GM11168 (cell line): ENCODE measurements around the gene DAPP1.

Experiments used
- in situ Hi-C: fragments of 300-500 bp; cut with MboI; formaldehyde crosslinking; loops from one replicate; pipeline ENCODE4 v1.12.0; 2022; ENCODE audit warnings: low sequenced_read_pairs; ENCODE audit not compliant: unreplicated experiment

The DAPP1 gene

GRCh38 chr4:99847362-99847976 is 30.8 kb downstream of the DAPP1 start:
- in situ Hi-C loops, result no loop called here

GRCh38 chr4:99848591-99849001 is 32.0 kb downstream of the DAPP1 start:
- in situ Hi-C loops, result no loop called here

- in situ Hi-C loops, result no loop called here
Observed at GRCh38 chr4:99852199-99852749, 35.6 kb downstream of the DAPP1 start.

DNA sequence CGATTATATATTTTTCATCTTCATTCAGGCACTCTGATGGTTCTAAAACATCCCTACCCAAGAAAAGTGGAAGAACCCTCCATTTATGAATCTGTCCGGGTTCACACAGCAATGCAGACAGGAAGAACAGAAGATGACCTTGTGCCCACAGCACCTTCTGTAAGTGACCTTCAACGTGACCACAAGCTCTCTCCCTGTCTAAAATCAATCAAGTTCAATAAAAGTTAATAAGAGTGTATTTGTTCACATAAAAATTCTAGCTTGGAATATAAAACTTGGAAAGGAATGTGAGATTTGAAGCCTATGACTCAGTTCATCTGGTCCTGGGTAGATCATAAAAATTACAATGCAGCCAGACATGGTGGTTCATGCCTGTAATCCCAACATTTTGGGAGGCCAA is 36.6 kb downstream of the DAPP1 start:
- in situ Hi-C loops, result no loop called here

DNA sequence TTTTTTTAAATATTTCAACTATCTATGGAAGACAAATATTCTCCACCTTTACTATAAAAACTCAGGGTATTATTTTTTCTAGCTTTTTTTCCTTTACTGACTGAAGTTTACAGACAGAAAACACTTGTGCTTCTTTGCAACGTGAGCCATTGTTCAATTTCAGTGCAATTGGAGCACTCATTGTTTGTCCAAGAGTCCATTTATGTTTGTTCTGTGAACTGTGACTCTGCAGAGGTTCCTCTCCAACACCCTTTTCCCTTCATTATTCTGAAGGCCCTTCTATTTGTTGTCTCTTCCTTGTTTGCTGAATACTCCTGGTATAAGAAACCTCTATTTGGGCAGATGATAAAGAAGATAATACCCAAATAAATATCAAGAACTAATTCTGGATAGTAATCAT is 37.4 kb downstream of the DAPP1 start:
- in situ Hi-C loops, result no loop called here

DNA sequence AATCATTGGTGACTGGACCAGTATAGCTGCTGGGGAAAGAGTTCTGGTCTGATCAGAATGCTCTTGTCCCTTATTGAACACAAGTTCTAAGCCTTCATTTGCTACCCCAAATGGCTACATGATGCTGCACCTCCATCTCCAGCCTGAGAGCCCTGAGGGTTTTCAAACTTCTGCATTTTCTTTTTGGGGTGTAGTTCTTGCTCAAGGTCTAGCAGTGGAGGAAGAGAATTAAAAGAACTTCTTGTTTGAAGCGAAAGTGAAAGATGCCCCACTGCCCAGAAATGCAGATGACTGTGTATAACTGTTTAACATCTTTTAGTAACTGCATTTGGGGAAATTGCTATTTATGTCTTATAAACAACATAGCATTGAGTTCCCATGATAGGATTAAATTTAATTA is 39.1 kb downstream of the DAPP1 start:
- in situ Hi-C loops, result no loop called here

DNA sequence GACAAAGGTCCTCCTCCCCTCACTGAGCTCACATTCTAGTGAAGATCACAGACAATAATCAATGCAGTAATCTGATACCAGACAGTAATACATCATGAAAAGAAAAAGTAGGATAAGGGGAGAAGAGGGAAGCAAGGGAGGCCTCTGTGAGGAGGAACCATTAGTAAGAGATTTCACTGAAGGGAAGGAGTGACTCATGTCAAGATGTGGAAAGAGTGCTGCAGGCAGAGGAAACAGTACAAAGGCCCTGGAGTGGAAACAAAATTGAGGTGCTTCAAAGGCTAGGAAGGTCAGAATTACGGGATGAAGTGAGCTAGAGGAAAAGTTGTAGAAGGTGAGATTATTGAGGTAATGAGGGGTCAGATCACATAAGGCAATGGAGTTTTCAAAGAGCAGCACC is 39.5 kb downstream of the DAPP1 start:
- in situ Hi-C loops, result no loop called here

- in situ Hi-C loops, result no loop called here
Observed at GRCh38 chr4:99857307-99857706, 40.7 kb downstream of the DAPP1 start.

DNA sequence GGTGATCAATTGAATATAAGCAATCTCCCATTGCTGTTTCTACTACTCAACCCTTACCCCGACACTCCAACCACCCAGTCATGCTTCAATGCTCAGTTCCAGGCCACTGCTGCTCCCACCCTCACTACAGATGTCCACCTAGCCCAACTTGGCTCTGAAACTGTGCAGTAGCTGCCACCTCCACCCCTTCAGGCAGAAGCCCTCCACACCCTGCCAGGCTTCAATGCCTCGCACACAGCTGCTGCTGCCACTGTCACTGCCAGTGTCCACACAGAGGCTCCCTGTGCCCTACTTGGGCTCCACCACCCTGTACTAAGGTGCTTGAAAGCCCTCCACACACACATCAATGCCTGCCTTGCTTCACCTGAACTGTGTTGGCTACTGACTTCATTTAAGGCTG is 43.0 kb downstream of the DAPP1 start:
- in situ Hi-C loops, result no loop called here

- in situ Hi-C loops, result no loop called here
Observed at GRCh38 chr4:99860521-99860920, 43.9 kb downstream of the DAPP1 start.

GRCh38 chr4:99861120-99861905 is 44.7 kb downstream of the DAPP1 start:
- in situ Hi-C loops, result no loop called here

DNA sequence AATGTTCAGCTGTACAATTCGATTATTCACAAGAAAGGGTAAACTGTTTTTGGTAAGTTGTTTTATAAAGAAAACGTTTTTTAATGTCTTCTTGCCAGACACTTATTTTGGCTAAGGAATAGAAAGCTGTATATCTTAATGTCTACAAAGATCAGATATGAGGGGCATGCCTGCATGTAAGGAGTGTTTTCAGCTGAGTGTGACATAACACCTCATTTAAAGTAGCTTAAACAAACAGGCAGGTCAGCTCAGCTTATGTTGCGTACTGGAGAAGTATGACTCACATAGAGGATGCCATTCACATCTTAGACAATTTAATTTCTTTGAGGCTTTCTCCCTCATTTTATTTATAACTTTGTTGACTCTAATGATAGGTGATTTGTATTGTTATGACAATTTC is 47.2 kb downstream of the DAPP1 start:
- in situ Hi-C loops, result no loop called here

GRCh38 chr4:99868126-99868596 is 51.5 kb downstream of the DAPP1 start:
- in situ Hi-C loops, result no loop called here

GRCh38 chr4:99872570-99872969 is 55.9 kb downstream of the DAPP1 start:
- in situ Hi-C loops, result no loop called here

DNA sequence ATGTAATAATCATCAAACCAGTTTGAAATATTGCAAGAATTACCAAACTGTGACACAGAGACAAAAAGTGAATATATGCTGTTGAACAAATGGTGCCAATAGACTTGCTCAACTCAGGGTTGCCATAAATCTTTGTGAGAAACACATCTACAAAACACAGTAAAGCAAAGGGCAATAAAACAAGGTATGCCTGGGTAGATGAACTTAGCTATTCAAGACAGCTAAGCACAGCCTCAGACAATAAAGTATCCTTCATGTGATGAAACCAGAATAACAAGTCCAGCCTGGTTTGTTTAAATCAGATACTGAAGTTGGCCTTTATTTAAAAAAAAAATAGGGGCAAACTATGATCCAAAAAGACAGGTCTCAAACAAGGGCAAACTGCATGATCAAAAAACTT is 58.4 kb downstream of the DAPP1 start:
- in situ Hi-C loops, result no loop called here

DNA sequence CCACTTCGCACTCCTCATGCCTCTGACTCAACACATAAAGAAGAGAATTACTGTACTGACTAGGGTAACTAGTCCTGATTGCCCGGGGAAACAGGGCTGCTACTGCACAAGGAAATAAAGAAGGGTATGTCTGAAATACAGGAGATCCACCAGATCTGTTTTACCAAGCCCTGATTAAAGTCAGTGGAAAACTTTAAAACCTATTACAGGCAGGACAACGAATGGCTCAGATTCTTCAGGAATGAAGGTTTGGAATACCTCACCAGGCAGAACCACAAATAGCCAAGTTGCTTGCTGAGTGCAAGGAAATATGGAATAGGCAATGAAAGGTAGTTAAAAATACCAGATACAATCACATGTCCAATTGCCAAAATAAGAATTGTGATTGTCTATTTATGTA is 60.3 kb downstream of the DAPP1 start:
- in situ Hi-C loops, result no loop called here

GRCh38 chr4:99878604-99879003 is 62.0 kb downstream of the DAPP1 start:
- in situ Hi-C loops, result no loop called here

DNA sequence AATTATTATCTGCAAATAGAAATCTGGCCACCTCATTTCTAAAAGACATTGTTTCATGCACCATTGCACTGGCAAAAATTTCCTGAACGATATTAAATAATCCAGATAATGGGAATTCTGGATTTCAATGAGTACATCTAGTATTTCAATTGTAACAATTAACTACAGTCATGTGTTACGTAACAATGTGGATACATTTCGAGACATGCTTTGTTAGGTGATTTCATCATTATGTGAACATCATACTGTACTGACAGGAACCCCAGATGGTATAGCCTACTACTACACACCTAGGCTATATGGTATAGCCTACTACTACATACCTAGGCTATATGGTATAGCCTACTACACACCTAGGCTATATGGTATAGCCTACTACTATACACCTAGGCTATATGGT is 62.8 kb downstream of the DAPP1 start:
- in situ Hi-C loops, result no loop called here

DNA sequence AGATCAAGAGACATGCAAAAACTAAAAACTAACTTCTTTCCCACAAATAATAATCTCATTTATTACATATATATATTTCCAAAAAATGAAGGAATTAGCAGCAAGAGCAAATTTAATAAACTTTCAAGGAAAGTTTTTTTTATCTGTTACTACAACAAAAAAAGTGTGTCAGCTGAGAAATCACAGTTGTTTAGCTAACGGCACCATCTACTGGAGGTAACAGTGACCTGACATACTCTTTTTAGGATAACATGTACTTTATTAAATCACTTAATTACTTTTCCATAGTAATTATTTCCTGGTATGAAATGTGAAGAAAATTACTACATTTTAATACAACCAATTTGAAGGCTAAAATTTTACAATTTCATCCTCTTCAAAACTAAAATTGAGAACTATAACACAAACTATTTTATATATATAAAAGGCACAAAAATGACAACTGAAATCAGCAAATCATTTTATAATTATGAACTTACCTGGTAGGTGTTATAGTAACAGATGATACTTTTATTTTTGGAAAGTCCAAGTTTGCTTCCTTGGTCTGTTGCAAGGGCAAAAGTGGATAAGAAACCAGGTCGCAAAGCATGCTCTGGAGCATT is 68.5 kb downstream of the DAPP1 start:
- in situ Hi-C loops, result loop anchor here (5.0 to 10.0 kb wide), 2 partner anchors 73 to 320 kb away; partner anchors contain the start of gene TRMT10A

DNA sequence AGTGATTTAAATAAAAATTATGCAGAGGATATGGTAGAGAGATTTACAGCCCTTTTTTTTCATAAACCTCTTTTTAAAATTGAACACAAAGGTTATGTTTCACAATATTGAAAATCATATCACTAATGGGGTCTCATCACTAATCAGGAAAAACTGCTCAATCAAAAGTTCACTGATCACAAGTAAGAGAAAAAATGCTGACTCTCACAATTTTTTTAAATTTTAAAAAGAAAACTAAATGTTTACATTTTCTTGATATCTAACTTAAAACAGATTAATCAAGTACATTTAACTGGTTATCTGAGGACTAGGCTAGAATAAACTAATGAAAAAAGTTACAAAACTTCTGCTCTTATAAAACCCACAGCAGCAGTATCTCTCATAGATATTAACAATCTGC is 69.1 kb downstream of the DAPP1 start:
- in situ Hi-C loops, result loop anchor here (5.0 to 10.0 kb wide), 2 partner anchors 73 to 321 kb away; partner anchors contain the start of gene TRMT10A

- in situ Hi-C loops, result loop anchor here (5.0 to 10.0 kb wide), 2 partner anchors 74 to 321 kb away; partner anchors contain the start of gene TRMT10A
Observed at GRCh38 chr4:99886146-99886545, 69.5 kb downstream of the DAPP1 start.
